Sigmoid colon (tissue), 4 donors: ENCODE results near the gene AKAP8.

Experiments used
- CTCF ChIP-seq, 4 experiments: fragments of 450-650 bp in 3 of 4; fragments of 200-600 bp in 1 of 4; IDR thresholded peaks; one replicate each; pipeline ENCODE4 v1.5.1; 2016 to 2019; ENCODE audit warnings: antibody characterized with exemption in 4 of 4, mild to moderate bottlenecking in 3 of 4, moderate library complexity in 2 of 4
- EP300 ChIP-seq, 4 donors: sonication (generic); formaldehyde crosslinking; IDR thresholded peaks; one replicate each; pipeline ENCODE4 v1.6.1; 2017; ENCODE audit warnings: antibody characterized with exemption in 4 of 4

GRCh38 chr19:15378534-15379082 is 979 bp downstream of the AKAP8 start:
- TF ChIP-seq EP300 (IDR thresholded peaks at IDR 0.05) (no peak), CTCF (IDR thresholded peaks at IDR 0.05) (no peak)
